ENCODE data around the gene VCAM1.

VCAM1 gene

DNA sequence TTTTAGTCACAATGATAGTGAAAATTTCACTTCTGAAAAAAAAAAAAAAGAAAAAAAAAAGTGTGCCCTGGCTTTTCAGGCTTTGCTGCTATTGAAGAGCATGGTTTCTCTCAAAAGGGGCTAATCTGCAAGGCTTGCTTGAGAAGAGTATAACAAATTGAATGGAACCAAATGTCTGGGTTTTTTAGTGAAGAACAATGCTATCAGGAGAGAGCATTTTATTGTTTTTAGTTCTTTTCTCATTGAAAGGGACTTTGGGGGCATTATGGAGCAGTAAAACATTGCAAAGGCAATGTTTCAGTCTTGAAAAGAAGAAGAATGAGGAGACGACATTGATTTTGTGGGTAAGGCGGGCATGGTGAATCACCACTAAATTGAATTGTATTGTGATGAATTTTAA, 28.2 kb downstream of the VCAM1 start:
- WGBS (ENCODE audit: insufficient coverage, insufficient read length), result no CpG with 5 or more reads among the region's 2 CpGs
- no peaks in the 10 kb centered on the region for H3K27me3 ChIP-seq (ENCODE audit: control insufficient read depth, insufficient read depth, low read length)
- no peak overlapping the region for H3K4me3 ChIP-seq (ENCODE audit: low read length)
- no peak overlapping the region for H3K27ac ChIP-seq (ENCODE audit: low read length)
- H3K4me1 ChIP-seq (ENCODE audit: control insufficient read depth, insufficient read depth, low read length), result no peaks in the 10 kb centered on the region
- H3K9me3 ChIP-seq (ENCODE audit: control insufficient read depth, insufficient read depth, low read length), result no peaks in the 10 kb centered on the region
- no peaks in the 10 kb centered on the region for H3K36me3 ChIP-seq (ENCODE audit: control insufficient read depth, insufficient read depth, low read length)
- no peak for DNase-seq (ENCODE audit: low read depth, low spot score)

- no peak overlapping the region for H3K4me3 ChIP-seq (ENCODE audit: low read length)
- peak; percentile 11 for DNase-seq (ENCODE audit: low read depth, low spot score)
- no peaks in the 10 kb centered on the region for H3K27me3 ChIP-seq (ENCODE audit: control insufficient read depth, insufficient read depth, low read length)
- no peaks in the 10 kb centered on the region for H3K9me3 ChIP-seq (ENCODE audit: control insufficient read depth, insufficient read depth, low read length)
- H3K4me1 ChIP-seq (ENCODE audit: control insufficient read depth, insufficient read depth, low read length), result no peaks in the 10 kb centered on the region
- no peak overlapping the region for H3K27ac ChIP-seq (ENCODE audit: low read length)
- WGBS (ENCODE audit: insufficient coverage, insufficient read length), result 100% methylated on average over 2 of the region's 9 CpGs
- H3K36me3 ChIP-seq (ENCODE audit: control insufficient read depth, insufficient read depth, low read length), result no peaks in the 10 kb centered on the region
These were observed 30.7 kb downstream of the VCAM1 start for GRCh38 chr1:100750005-100750885.

GRCh38 chr1:100752791-100753190, 33.2 kb downstream of the VCAM1 start:
- no peak overlapping the region for H3K27ac ChIP-seq (ENCODE audit: low read length)
- H3K36me3 ChIP-seq (ENCODE audit: control insufficient read depth, insufficient read depth, low read length), result no peaks in the 10 kb centered on the region
- no peaks in the 10 kb centered on the region for H3K27me3 ChIP-seq (ENCODE audit: control insufficient read depth, insufficient read depth, low read length)
- DNase-seq (ENCODE audit: low read depth, low spot score), result no peak
- H3K9me3 ChIP-seq (ENCODE audit: control insufficient read depth, insufficient read depth, low read length), result no peaks in the 10 kb centered on the region
- no CpG with 5 or more reads among the region's 5 CpGs for WGBS (ENCODE audit: insufficient coverage, insufficient read length)
- no peaks in the 10 kb centered on the region for H3K4me1 ChIP-seq (ENCODE audit: control insufficient read depth, insufficient read depth, low read length)
- no peak overlapping the region for H3K4me3 ChIP-seq (ENCODE audit: low read length)

GRCh38 chr1:100757946-100758345, 38.4 kb downstream of the VCAM1 start:
- no peaks in the 10 kb centered on the region for H3K9me3 ChIP-seq (ENCODE audit: control insufficient read depth, insufficient read depth, low read length)
- H3K4me3 ChIP-seq (ENCODE audit: low read length), result no peak overlapping the region
- H3K36me3 ChIP-seq (ENCODE audit: control insufficient read depth, insufficient read depth, low read length), result no peaks in the 10 kb centered on the region
- no peaks in the 10 kb centered on the region for H3K27me3 ChIP-seq (ENCODE audit: control insufficient read depth, insufficient read depth, low read length)
- H3K4me1 ChIP-seq (ENCODE audit: control insufficient read depth, insufficient read depth, low read length), result no peaks in the 10 kb centered on the region
- no CpG with 5 or more reads among the region's 4 CpGs for WGBS (ENCODE audit: insufficient coverage, insufficient read length)
- no peak for DNase-seq (ENCODE audit: low read depth, low spot score)
- no peak overlapping the region for H3K27ac ChIP-seq (ENCODE audit: low read length)

- H3K4me3 ChIP-seq (ENCODE audit: low read length), result no peak overlapping the region
- no peaks in the 10 kb centered on the region for H3K36me3 ChIP-seq (ENCODE audit: control insufficient read depth, insufficient read depth, low read length)
- no CpG with 5 or more reads among the region's 3 CpGs for WGBS (ENCODE audit: insufficient coverage, insufficient read length)
- no peak for DNase-seq (ENCODE audit: low read depth, low spot score)
- H3K4me1 ChIP-seq (ENCODE audit: control insufficient read depth, insufficient read depth, low read length), result no peaks in the 10 kb centered on the region
- no peaks in the 10 kb centered on the region for H3K27me3 ChIP-seq (ENCODE audit: control insufficient read depth, insufficient read depth, low read length)
- no peaks in the 10 kb centered on the region for H3K9me3 ChIP-seq (ENCODE audit: control insufficient read depth, insufficient read depth, low read length)
- no peak overlapping the region for H3K27ac ChIP-seq (ENCODE audit: low read length)
These were observed 39.6 kb downstream of the VCAM1 start for GRCh38 chr1:100759188-100759587.

- no peaks in the 10 kb centered on the region for H3K9me3 ChIP-seq (ENCODE audit: control insufficient read depth, insufficient read depth, low read length)
- H3K27me3 ChIP-seq (ENCODE audit: control insufficient read depth, insufficient read depth, low read length), result no peaks in the 10 kb centered on the region
- no peak overlapping the region for H3K27ac ChIP-seq (ENCODE audit: low read length)
- H3K4me3 ChIP-seq (ENCODE audit: low read length), result no peak overlapping the region
- no peak for DNase-seq (ENCODE audit: low read depth, low spot score)
- H3K36me3 ChIP-seq (ENCODE audit: control insufficient read depth, insufficient read depth, low read length), result no peaks in the 10 kb centered on the region
- no peaks in the 10 kb centered on the region for H3K4me1 ChIP-seq (ENCODE audit: control insufficient read depth, insufficient read depth, low read length)
These were observed 41.0 kb downstream of the VCAM1 start for GRCh38 chr1:100760511-100760910.

GRCh38 chr1:100762461-100762860, 42.9 kb downstream of the VCAM1 start:
- no peaks in the 10 kb centered on the region for H3K27me3 ChIP-seq (ENCODE audit: control insufficient read depth, insufficient read depth, low read length)
- H3K4me1 ChIP-seq (ENCODE audit: control insufficient read depth, insufficient read depth, low read length), result no peaks in the 10 kb centered on the region
- no peak for DNase-seq (ENCODE audit: low read depth, low spot score)
- H3K27ac ChIP-seq (ENCODE audit: low read length), result no peak overlapping the region
- no peak overlapping the region for H3K4me3 ChIP-seq (ENCODE audit: low read length)
- H3K9me3 ChIP-seq (ENCODE audit: control insufficient read depth, insufficient read depth, low read length), result no peaks in the 10 kb centered on the region
- H3K36me3 ChIP-seq (ENCODE audit: control insufficient read depth, insufficient read depth, low read length), result no peaks in the 10 kb centered on the region
- no CpG with 5 or more reads among the region's 2 CpGs for WGBS (ENCODE audit: insufficient coverage, insufficient read length)

- Histone ChIP-seq H3K4me3 (ENCODE audit: low read length) (no peak overlapping the region), H3K36me3 (ENCODE audit: control insufficient read depth, insufficient read depth, low read length) (no peaks in the 10 kb centered on the region), H3K27me3 (ENCODE audit: control insufficient read depth, insufficient read depth, low read length) (no peaks in the 10 kb centered on the region), H3K9me3 (ENCODE audit: control insufficient read depth, insufficient read depth, low read length) (no peaks in the 10 kb centered on the region), H3K27ac (ENCODE audit: low read length) (no peak overlapping the region), H3K4me1 (ENCODE audit: control insufficient read depth, insufficient read depth, low read length) (no peaks in the 10 kb centered on the region)
- no peak for DNase-seq (ENCODE audit: low read depth, low spot score)
These were observed 47.8 kb downstream of the VCAM1 start for GRCh38 chr1:100767176-100767890.

DNA sequence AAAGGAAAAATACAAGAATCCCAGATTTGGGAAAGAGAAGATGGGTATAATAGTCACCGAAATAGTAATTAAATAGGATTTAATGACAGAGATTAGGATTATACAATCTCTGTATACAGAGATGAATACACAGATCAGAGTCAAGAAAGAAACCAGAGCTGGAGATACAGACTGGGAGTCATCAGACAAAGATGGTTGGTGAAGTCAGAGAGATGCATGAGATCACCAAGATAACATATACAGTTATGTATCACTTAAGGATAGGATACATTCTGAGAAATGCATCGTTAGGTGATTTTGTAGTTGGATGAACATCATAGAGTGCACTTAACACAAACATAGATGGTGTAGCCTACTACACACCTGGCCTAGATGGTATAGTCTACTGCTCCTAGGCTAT, 49.8 kb downstream of the VCAM1 start:
- no CpG with 5 or more reads among the region's 2 CpGs for WGBS (ENCODE audit: insufficient coverage, insufficient read length)
- no peaks in the 10 kb centered on the region for H3K4me1 ChIP-seq (ENCODE audit: control insufficient read depth, insufficient read depth, low read length)
- no peak overlapping the region for H3K27ac ChIP-seq (ENCODE audit: low read length)
- no peaks in the 10 kb centered on the region for H3K9me3 ChIP-seq (ENCODE audit: control insufficient read depth, insufficient read depth, low read length)
- no peak for DNase-seq (ENCODE audit: low read depth, low spot score)
- no peaks in the 10 kb centered on the region for H3K27me3 ChIP-seq (ENCODE audit: control insufficient read depth, insufficient read depth, low read length)
- no peak overlapping the region for H3K4me3 ChIP-seq (ENCODE audit: low read length)
- no peaks in the 10 kb centered on the region for H3K36me3 ChIP-seq (ENCODE audit: control insufficient read depth, insufficient read depth, low read length)

GRCh38 chr1:100769906-100770646, 50.5 kb downstream of the VCAM1 start:
- WGBS (ENCODE audit: insufficient coverage, insufficient read length), result no CpG with 5 or more reads among the region's 4 CpGs
- H3K4me3 ChIP-seq (ENCODE audit: low read length), result no peak overlapping the region
- DNase-seq (ENCODE audit: low read depth, low spot score), result no peak
- no peak overlapping the region for H3K27ac ChIP-seq (ENCODE audit: low read length)
- no peaks in the 10 kb centered on the region for H3K27me3 ChIP-seq (ENCODE audit: control insufficient read depth, insufficient read depth, low read length)
- H3K9me3 ChIP-seq (ENCODE audit: control insufficient read depth, insufficient read depth, low read length), result no peaks in the 10 kb centered on the region
- H3K4me1 ChIP-seq (ENCODE audit: control insufficient read depth, insufficient read depth, low read length), result no peaks in the 10 kb centered on the region
- H3K36me3 ChIP-seq (ENCODE audit: control insufficient read depth, insufficient read depth, low read length), result no peaks in the 10 kb centered on the region
